ENCODE data around the gene TBC1D22A. TPM values are rescaled to one million over a fixed set of nuclear protein-coding genes. Genes with fewer than 3 reads are reported as not detected.

TBC1D22A gene
- total and polyA plus RNA-seq, 7 experiments from 2014 or later, result 18.6 to 50.1 (median 39.3) TPM

DNA sequence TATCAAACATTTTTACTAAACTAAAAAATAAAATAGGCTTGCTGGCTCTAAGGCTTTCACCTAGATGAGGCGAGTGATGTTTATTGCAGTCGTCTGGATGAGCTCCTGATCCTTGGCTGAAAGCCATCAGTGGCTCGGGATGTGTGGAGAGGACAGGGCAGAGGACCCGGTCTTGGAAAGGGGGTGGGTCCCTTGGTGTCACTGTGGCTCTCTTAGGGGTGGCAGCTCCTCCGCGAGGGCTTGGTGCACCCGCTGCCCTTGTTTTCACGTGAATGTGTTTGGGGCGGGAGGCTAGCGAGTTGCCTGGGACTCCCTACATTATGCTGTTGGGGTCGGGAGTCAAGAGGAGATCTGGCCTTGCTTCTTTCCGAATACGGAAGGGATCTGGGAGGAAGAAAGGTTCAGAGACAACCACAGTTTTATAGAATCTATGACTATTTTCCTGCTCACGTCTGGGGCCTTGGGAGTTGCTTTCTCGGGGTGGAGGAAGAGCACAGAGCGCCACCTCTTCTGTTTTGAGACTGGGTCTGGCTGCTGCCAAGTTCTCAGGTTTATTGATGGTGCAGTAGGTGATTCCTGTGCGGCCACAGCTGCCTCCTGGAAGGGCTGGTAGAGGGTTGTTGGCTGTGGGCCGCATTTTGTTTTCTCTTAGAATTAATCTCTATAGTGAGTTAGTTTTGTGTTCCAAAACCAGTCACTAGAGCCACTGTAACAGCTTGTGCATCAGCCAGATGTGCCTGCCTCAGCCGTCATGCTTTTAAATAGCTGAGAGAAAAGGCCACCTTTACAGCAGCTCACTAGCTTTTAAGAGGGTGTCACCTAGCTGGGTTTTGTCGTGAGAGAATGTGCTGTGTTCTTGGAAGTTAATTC lies 12.8 kb downstream of the TBC1D22A start:
- Mint-ChIP-seq H3K9me3 (no peaks in the 10 kb centered on the region), H3K27ac (peak overlapping the region; percentile 53 to 95 (median 88)), H3K27me3 (no peaks in the 10 kb centered on the region)

DNA sequence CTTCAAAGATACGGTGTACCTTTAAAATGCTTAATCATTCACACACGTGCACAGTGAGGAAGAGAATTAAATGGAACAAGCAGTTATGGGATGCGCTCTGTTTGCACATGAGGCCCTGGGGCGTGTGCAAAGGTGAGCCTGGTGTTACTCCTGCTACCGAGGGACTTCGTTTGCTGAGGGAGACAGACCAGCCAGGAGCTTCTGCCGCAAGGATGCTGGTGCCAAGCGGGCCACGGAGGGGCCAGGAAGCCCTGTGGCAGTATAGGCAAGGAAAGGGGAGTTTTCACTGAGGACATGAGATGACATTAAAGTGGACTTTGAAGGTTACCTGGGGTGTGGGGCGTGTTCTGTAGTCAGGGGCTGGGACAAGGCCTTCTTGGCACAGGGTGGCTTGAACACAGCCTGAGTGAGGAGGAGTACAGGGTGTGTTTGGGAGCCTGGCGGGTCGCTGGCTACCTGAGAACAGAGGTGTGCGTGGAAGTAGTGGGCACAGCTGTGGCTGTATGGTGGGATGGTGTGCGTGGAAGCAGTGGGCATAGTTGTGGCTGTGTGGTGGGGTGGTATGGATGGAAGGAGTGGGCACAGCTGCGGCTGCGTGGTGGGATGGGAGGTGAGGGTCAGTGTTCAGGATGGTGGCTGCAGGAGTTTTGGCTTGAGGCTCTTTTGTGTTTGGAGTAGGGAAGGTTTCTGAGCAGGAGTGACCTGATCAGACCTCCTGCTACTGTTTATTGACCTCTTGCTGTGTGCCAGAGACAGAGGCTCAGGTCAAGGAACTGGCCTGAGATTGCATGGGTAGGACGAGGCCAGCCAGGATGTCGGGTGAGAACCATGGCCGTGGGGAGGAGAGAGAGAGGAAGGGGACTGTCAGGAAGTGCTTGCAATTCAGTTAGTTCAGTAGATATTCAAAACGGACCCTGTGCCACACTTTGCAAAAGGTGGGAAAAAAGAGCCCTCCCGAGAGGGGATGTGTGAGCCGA lies 13.7 kb downstream of the TBC1D22A start:
- ATAC-seq (no peak), DNase-seq (no peak)
- CTCF ChIA-PET, result no interaction called here
- Histone ChIP-seq H3K27me3 (ENCODE audit: control insufficient read depth in 2 of 2, insufficient read depth in 2 of 2, low read length in 2 of 2) (no peaks in the 10 kb centered on the region), H3K36me3 (ENCODE audit: control insufficient read depth in 2 of 3, insufficient read depth in 3 of 3, low read length in 3 of 3) (no peaks in the 10 kb centered on the region), H3K4me1 (ENCODE audit: control insufficient read depth in 2 of 2, insufficient read depth in 2 of 2, low read length in 2 of 2) (peaks cover 29 to 50% of the 10 kb centered on the region in 2 donors), H3K9me3 (ENCODE audit: control insufficient read depth in 2 of 3, low read length in 3 of 3) (no peaks in the 10 kb centered on the region), H3K4me3 (ENCODE audit: low read length) (no peak overlapping the region), H3K27ac (ENCODE audit: low read depth, low read length) (peak overlapping the region; percentile 70)
- H3K36me3 Mint-ChIP-seq, result peaks cover 0 to 7% (median 4%) of the 10 kb centered on the region in 5 donors
- POLR2A ChIA-PET, result interaction anchor here (2.6 to 3.8 kb wide), 3 partner anchors 11 to 15 kb away, joined by 10 to 26 read pairs (median 11); partner anchors contain the start of gene TBC1D22A
- intact Hi-C loops (cut with micrococcal nuclease), result loop anchor here in 1 of 2 donors (2.0 kb wide), 1 partner anchor 15 kb away; no protein-coding TSS in a partner anchor
- H3K27me3 Mint-ChIP-seq, result no peaks in the 10 kb centered on the region
- peaks cover 48 to 82% (median 66%) of the 10 kb centered on the region in 7 donors for H3K4me1 Mint-ChIP-seq
- peak overlapping the region; percentile 57 to 84 (median 70) for H3K4me3 Mint-ChIP-seq
- peak overlapping the region; percentile 53 to 95 (median 88) for H3K27ac Mint-ChIP-seq
- no peaks in the 10 kb centered on the region for H3K9me3 Mint-ChIP-seq

More for the DNA sequence above, 12.8 kb downstream of the TBC1D22A start:
- Histone ChIP-seq H3K9me3 (ENCODE audit: control insufficient read depth in 2 of 3, low read length in 3 of 3) (no peaks in the 10 kb centered on the region), H3K27ac (ENCODE audit: low read depth, low read length) (peak overlapping the region; percentile 70), H3K27me3 (ENCODE audit: control insufficient read depth in 2 of 2, insufficient read depth in 2 of 2, low read length in 2 of 2) (no peaks in the 10 kb centered on the region), H3K4me1 (ENCODE audit: control insufficient read depth in 2 of 2, insufficient read depth in 2 of 2, low read length in 2 of 2) (peaks cover 34 to 50% of the 10 kb centered on the region in 2 donors), H3K4me3 (ENCODE audit: low read length) (no peak overlapping the region), H3K36me3 (ENCODE audit: control insufficient read depth in 2 of 3, insufficient read depth in 3 of 3, low read length in 3 of 3) (no peaks in the 10 kb centered on the region)
- peaks cover 0 to 10% (median 5%) of the 10 kb centered on the region in 5 donors for H3K36me3 Mint-ChIP-seq
- H3K4me3 Mint-ChIP-seq, result peak overlapping the region in 9 of 10 donors; percentile 63 to 84 (median 70)
- CTCF ChIA-PET, result interaction anchor here (1.6 kb wide), 1 partner anchor 16 kb away, joined by 8 read pairs; no protein-coding TSS in a partner anchor
- POLR2A ChIA-PET, result interaction anchor here (2.6 to 3.8 kb wide), 3 partner anchors 12 to 16 kb away, joined by 10 to 26 read pairs (median 11); partner anchors contain the start of gene TBC1D22A
- ATAC-seq, result no peak
- no peak for DNase-seq
- intact Hi-C loops (cut with micrococcal nuclease), result no loop called here
- peaks cover 51 to 86% (median 68%) of the 10 kb centered on the region in 7 donors for H3K4me1 Mint-ChIP-seq

DNA sequence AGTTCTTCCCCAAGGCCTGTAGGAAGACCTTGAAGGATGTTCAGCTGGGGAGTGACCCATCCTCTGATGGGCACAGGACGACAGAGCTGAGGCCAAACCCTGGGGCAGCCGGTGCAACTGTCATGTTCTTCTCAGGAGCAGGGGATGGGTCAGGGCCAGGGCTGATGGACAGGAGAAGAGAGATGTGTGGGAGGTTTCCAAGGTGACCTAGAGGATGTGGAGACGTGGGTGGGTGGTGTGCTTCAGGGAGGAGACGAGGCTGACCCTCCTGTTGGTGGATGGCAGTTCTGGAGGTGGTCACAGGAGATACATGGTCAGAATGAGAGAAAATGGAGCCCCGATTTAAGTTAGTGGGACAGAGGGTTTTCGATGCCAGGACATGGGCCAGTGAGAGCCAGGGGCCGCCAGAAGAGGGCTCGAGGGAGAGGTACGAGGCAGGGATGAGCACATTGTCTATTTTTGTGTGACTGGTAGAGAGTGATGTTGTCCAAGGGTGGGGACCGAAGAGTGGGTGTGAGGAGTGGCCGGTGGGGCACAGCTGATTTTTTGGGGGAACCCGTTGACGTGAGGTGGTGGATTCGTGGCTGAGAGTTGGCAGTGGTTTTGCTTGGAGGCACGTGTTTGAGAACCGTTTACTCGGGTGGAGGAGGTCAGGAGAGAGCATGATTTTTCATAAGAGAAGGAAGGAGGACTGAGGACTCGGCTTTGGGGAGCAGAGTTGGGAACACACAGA lies 14.6 kb downstream of the TBC1D22A start:
- no peaks in the 10 kb centered on the region for H3K27me3 ChIP-seq (ENCODE audit: control insufficient read depth in 2 of 2, insufficient read depth in 2 of 2, low read length in 2 of 2)
- Mint-ChIP-seq H3K27ac (peak overlapping the region; percentile 53 to 95 (median 88)), H3K27me3 (no peaks in the 10 kb centered on the region), H3K36me3 (peaks cover 0 to 10% (median 5%) of the 10 kb centered on the region in 5 donors), H3K9me3 (no peaks in the 10 kb centered on the region), H3K4me3 (peak overlapping the region; percentile 55 to 84 (median 70)), H3K4me1 (peaks cover 54 to 82% (median 66%) of the 10 kb centered on the region in 7 donors)
- no peaks in the 10 kb centered on the region for H3K36me3 ChIP-seq (ENCODE audit: control insufficient read depth in 2 of 3, insufficient read depth in 3 of 3, low read length in 3 of 3)
- H3K9me3 ChIP-seq (ENCODE audit: control insufficient read depth in 2 of 3, low read length in 3 of 3), result no peaks in the 10 kb centered on the region
- ChIA-PET CTCF (interaction anchor here (1.3 to 2.0 kb wide), 2 partner anchors 10 to 27 kb away, joined by 4 to 6 read pairs; no protein-coding TSS in a partner anchor), POLR2A (interaction anchor here (1.0 to 3.8 kb wide), 2 partner anchors 15 to 38 kb away, joined by 3 to 26 read pairs; partner anchors contain the start of gene TBC1D22A)
- no peak for DNase-seq
- H3K27ac ChIP-seq (ENCODE audit: low read depth, low read length), result peak overlapping the region; percentile 70
- intact Hi-C loops (cut with micrococcal nuclease), result loop anchor here in 1 of 2 donors (2.0 kb wide), 1 partner anchor 14 kb away; no protein-coding TSS in a partner anchor
- peak overlapping the region; percentile 22 for H3K4me3 ChIP-seq (ENCODE audit: low read length)
- no peak for ATAC-seq
- peaks cover 29 to 50% of the 10 kb centered on the region in 2 donors for H3K4me1 ChIP-seq (ENCODE audit: control insufficient read depth in 2 of 2, insufficient read depth in 2 of 2, low read length in 2 of 2)

DNA sequence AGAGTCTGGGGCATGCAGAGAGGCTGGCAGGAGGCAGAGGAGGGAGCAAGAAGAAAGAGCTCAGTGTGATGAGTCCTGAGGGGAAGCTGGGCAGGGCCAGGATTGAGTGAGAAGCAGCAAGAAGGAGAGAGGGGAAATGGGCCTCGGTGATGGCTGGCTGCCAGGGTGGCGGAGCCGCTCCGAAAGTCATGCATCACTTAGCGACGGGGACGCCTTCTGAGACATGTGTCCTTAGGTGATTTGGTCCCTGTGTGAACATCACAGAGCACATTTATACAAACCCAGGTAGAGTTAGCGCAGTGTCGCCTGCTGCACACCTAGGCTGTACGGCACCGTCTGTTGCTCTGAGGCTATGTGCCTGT lies 15.1 kb downstream of the TBC1D22A start:
- H3K9me3 Mint-ChIP-seq, result no peaks in the 10 kb centered on the region
- ChIA-PET CTCF (interaction anchor here (1.1 to 2.0 kb wide), 3 partner anchors 10 to 26 kb away, joined by 3 to 6 read pairs (median 4); partner anchors contain the start of gene TBC1D22A), POLR2A (interaction anchor here (0.8 to 3.8 kb wide), 4 partner anchors 14 to 45 kb away, joined by 3 to 26 read pairs (median 4); partner anchors contain the start of gene TBC1D22A)
- DNase-seq (peak in 7 of 9 donors; percentile 21 to 47 (median 44)), ATAC-seq (peak; percentile 52)
- H3K27me3 Mint-ChIP-seq, result no peaks in the 10 kb centered on the region
- H3K4me1 Mint-ChIP-seq, result peaks cover 58 to 87% (median 66%) of the 10 kb centered on the region in 7 donors
- H3K4me3 ChIP-seq (ENCODE audit: low read length), result no peak overlapping the region
- H3K9me3 ChIP-seq (ENCODE audit: control insufficient read depth in 2 of 3, low read length in 3 of 3), result no peaks in the 10 kb centered on the region
- peaks cover 0 to 10% (median 5%) of the 10 kb centered on the region in 5 donors for H3K36me3 Mint-ChIP-seq
- intact Hi-C loops (cut with micrococcal nuclease), result loop anchor here in 1 of 2 donors (2.0 kb wide), 1 partner anchor 13 kb away; no protein-coding TSS in a partner anchor
- peak overlapping the region; percentile 55 to 84 (median 70) for H3K4me3 Mint-ChIP-seq
- H3K27ac Mint-ChIP-seq, result peak overlapping the region; percentile 53 to 95 (median 88)
- H3K27me3 ChIP-seq (ENCODE audit: control insufficient read depth in 2 of 2, insufficient read depth in 2 of 2, low read length in 2 of 2), result no peaks in the 10 kb centered on the region
- no peaks in the 10 kb centered on the region for H3K36me3 ChIP-seq (ENCODE audit: control insufficient read depth in 2 of 3, insufficient read depth in 3 of 3, low read length in 3 of 3)
- peaks cover 29 to 50% of the 10 kb centered on the region in 2 donors for H3K4me1 ChIP-seq (ENCODE audit: control insufficient read depth in 2 of 2, insufficient read depth in 2 of 2, low read length in 2 of 2)
- peak overlapping the region; percentile 70 for H3K27ac ChIP-seq (ENCODE audit: low read depth, low read length)

DNA sequence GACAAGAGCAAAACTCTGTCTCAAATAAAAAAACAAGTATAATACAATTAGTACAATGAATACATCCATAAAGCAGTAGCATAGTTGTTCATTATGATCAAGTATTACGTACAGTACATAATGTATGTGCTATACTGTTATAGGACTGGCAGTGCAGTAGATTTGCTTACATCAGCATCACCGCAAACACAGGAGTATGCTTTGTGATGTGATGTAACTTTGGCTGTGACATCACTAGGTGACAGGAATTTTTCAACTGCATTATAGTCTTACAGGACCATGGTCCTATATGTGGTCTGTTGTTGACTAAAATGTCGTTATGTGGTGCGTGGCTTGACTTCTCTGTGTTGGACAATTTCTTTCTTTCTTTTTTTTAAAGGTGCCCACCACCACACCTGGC lies 16.6 kb downstream of the TBC1D22A start:
- H3K4me1 ChIP-seq (ENCODE audit: control insufficient read depth in 2 of 2, insufficient read depth in 2 of 2, low read length in 2 of 2), result peaks cover 26 to 44% of the 10 kb centered on the region in 2 donors
- DNase-seq (no peak), ATAC-seq (no peak)
- CTCF ChIA-PET, result no interaction called here
- intact Hi-C loops (cut with micrococcal nuclease), result no loop called here
- Mint-ChIP-seq H3K9me3 (no peaks in the 10 kb centered on the region), H3K4me1 (peaks cover 53 to 87% (median 63%) of the 10 kb centered on the region in 7 donors), H3K4me3 (no peak overlapping the region), H3K36me3 (peaks cover 0 to 16% (median 5%) of the 10 kb centered on the region in 5 donors), H3K27ac (peak overlapping the region in 3 of 9 donors; percentile 17 to 95 (median 59)), H3K27me3 (no peaks in the 10 kb centered on the region)
- no peak overlapping the region for H3K27ac ChIP-seq (ENCODE audit: low read depth, low read length)
- H3K4me3 ChIP-seq (ENCODE audit: low read length), result no peak overlapping the region
- POLR2A ChIA-PET, result no interaction called here
- no peaks in the 10 kb centered on the region for H3K36me3 ChIP-seq (ENCODE audit: control insufficient read depth in 2 of 3, insufficient read depth in 3 of 3, low read length in 3 of 3)
- no peaks in the 10 kb centered on the region for H3K27me3 ChIP-seq (ENCODE audit: control insufficient read depth in 2 of 2, insufficient read depth in 2 of 2, low read length in 2 of 2)
- no peaks in the 10 kb centered on the region for H3K9me3 ChIP-seq (ENCODE audit: control insufficient read depth in 2 of 3, low read length in 3 of 3)

Measured in naive thymus-derived CD4-positive, alpha-beta T cell (primary cell).